ENCODE data around the gene GPR107. TPM values are rescaled to one million over a fixed set of nuclear protein-coding genes. Genes with fewer than 3 reads are reported as not detected.

The GPR107 gene
- total RNA-seq, 6 experiments from 2014 or later: 12.6 to 18.2 (median 14.5) TPM

- intact Hi-C loops (cut with DNase I): loop anchor here (2.0 to 10.0 kb wide), 3 partner anchors 130 to 222 kb away; no protein-coding TSS in a partner anchor
- Histone ChIP-seq H3K27ac (no peak overlapping the region), H3K36me3 (peaks cover 0 to 30% (median 8%) of the 10 kb centered on the region in 4 donors), H3K27me3 (no peaks in the 10 kb centered on the region), H3K4me3 (no peak overlapping the region), H3K4me1 (no peaks in the 10 kb centered on the region), H3K9me3 (no peaks in the 10 kb centered on the region)
- peak in 2 of 4 donors; percentile 14 to 15 for ATAC-seq
- 86% methylated on average over 1 of the region's 2 CpGs for WGBS (ENCODE audit: insufficient coverage, low coverage, low lambda C conversion rate, missing lambda C conversion rate)
- TF ChIP-seq CTCF (IDR thresholded peaks at IDR 0.05) (no peak), POLR2A (IDR thresholded peaks at IDR 0.05) (no peak)
- DNase-seq: no peak
These were observed 53.1 kb downstream of the GPR107 start for GRCh38 chr9:130106860-130107233.

- peak; percentile 85 to 92 (median 86) for ATAC-seq
- Histone ChIP-seq H3K36me3 (peaks cover 0 to 25% (median 7%) of the 10 kb centered on the region in 4 donors), H3K9me3 (no peaks in the 10 kb centered on the region), H3K27ac (no peak overlapping the region), H3K27me3 (no peaks in the 10 kb centered on the region), H3K4me1 (no peaks in the 10 kb centered on the region), H3K4me3 (no peak overlapping the region)
- intact Hi-C loops (cut with DNase I): loop anchor here (2.0 to 10.0 kb wide), 3 partner anchors 129 to 223 kb away; no protein-coding TSS in a partner anchor
- DNase-seq: peak; percentile 71 to 79 (median 79)
- TF ChIP-seq POLR2A (IDR thresholded peaks at IDR 0.05): no peak
- TF ChIP-seq CTCF (IDR thresholded peaks at IDR 0.05): peak; percentile 73 to 81 (median 75)
- WGBS (ENCODE audit: insufficient coverage, low coverage, low lambda C conversion rate, missing lambda C conversion rate): 27% methylated on average over 9 of the region's 10 CpGs
These were observed 53.6 kb downstream of the GPR107 start for GRCh38 chr9:130107234-130107861.

GRCh38 chr9:130107955-130108354 is 54.2 kb downstream of the GPR107 start:
- 94% methylated on average over 2 of the region's 2 CpGs for WGBS (ENCODE audit: insufficient coverage, low coverage, low lambda C conversion rate, missing lambda C conversion rate)
- H3K27me3 ChIP-seq: no peaks in the 10 kb centered on the region
- no peak for TF ChIP-seq POLR2A (IDR thresholded peaks at IDR 0.05)
- no peak for TF ChIP-seq CTCF (IDR thresholded peaks at IDR 0.05)
- H3K4me3 ChIP-seq: no peak overlapping the region
- H3K36me3 ChIP-seq: peaks cover 0 to 18% (median 9%) of the 10 kb centered on the region in 4 donors
- intact Hi-C loops (cut with DNase I): loop anchor here (2.0 to 10.0 kb wide), 3 partner anchors 129 to 223 kb away; no protein-coding TSS in a partner anchor
- H3K9me3 ChIP-seq: no peaks in the 10 kb centered on the region
- no peak for ATAC-seq
- DNase-seq: no peak
- no peaks in the 10 kb centered on the region for H3K4me1 ChIP-seq
- no peak overlapping the region for H3K27ac ChIP-seq

- Histone ChIP-seq H3K9me3 (no peaks in the 10 kb centered on the region), H3K36me3 (peaks cover 0 to 18% (median 5%) of the 10 kb centered on the region in 4 donors), H3K27me3 (no peaks in the 10 kb centered on the region), H3K4me1 (no peaks in the 10 kb centered on the region), H3K27ac (no peak overlapping the region), H3K4me3 (no peak overlapping the region)
- DNase-seq: no peak
- intact Hi-C loops (cut with DNase I): loop anchor here (10.0 kb wide), 1 partner anchor 235 kb away; no protein-coding TSS in a partner anchor
- ATAC-seq: no peak
- no peak for TF ChIP-seq POLR2A (IDR thresholded peaks at IDR 0.05)
- TF ChIP-seq CTCF (IDR thresholded peaks at IDR 0.05): no peak
- 96% methylated on average over 4 of the region's 5 CpGs for WGBS (ENCODE audit: insufficient coverage, low coverage, low lambda C conversion rate, missing lambda C conversion rate)
These were observed 56.5 kb downstream of the GPR107 start for GRCh38 chr9:130110166-130110565.

All from right lobe of liver (tissue), 6 donors.